ENCODE results near the gene LRP4. TPM values are rescaled to one million over a fixed set of nuclear protein-coding genes. Genes with fewer than 3 reads are reported as not detected.
"Not testable (repeated sequence)": the region's sequence is repeated elsewhere in the genome, so short reads cannot be mapped to it uniquely, and the experiment has no call there.

The LRP4 gene
- total RNA-seq, 1 experiment from 2014 or later = 7.2 TPM

DNA sequence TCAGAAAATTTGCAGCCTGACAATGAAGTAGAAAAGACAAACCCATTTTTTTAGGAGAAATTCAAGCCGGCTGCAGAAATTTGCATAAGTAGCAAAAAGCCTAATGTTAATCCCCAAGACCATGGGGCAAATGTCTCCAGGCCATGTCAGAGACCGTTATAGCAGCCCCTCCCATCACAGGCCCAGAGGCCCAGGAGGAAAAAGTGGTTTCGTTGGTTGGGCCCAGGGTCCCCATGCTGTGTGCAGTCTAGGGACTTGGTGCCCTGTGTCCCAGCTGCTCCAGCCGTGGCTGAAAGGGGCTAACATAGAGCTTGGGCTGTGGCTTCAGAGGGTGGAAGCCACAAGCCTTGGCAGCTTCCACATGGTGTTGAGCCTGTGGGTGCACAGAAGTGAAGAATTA is 9.6 kb upstream of the LRP4 start:
- DNase-seq (ENCODE audit: low spot score); in situ Hi-C loops (cut with HindIII; ENCODE audit: low sequenced_read_pairs): not testable (repeated sequence)

DNA sequence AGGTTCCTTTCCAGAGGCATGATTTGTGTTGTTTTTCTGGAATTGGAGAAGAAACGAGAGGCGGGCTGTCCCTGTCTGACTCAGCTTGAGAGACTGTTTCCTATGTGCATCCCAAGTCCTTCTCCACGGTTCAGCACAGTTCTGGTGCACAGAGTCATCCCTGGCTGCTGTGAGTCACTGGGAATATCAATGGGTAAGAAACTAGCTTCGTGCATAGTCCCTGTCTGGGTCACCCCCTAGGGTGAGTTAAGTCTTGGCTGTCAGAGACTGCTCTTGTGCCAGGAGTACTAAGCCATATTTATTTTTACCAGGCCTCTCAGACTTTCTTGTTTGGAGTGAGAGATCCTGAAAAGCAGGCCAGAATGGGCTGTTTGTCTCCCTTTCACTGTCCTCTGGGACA is 2.4 kb upstream of the LRP4 start:
- in situ Hi-C loops (cut with HindIII; ENCODE audit: low sequenced_read_pairs) = no loop called here
- no peak for DNase-seq (ENCODE audit: low spot score)

DNA sequence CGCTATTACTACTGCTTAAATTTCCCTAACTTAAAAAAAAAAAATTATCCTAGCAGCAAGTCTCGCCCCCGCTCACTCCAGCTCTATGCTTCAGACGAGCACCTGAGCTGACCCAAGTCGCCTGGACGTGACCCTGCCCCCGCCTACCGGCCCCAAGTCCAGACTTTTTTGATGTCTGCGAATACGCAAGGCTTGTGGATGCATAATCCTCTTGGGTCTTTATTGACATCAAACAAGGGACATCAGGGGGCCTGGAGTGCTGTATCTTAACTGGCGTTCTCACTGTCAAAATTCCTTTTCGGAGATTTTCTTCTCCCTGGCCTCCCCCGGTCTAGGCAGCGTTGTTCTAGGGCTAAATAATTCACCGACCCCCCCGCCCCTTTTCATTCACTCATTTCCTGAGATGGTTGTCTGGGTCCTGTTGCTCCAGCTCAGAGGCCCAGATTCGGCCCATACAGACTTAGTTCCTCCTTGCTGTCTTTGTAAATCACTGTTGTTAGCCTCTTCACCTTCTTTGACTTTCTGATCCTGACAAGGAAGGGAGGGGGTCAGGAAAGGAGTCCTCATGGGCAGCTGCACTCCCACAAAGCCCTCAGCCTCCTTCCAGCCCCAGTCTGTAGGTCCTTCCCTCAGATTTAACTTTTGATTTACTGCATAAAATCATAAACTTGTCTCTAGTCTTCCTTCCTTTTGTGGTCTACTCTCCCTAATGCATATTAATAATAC is 601 bp upstream of the LRP4 start:
- no peak for DNase-seq (ENCODE audit: low spot score)

DNA sequence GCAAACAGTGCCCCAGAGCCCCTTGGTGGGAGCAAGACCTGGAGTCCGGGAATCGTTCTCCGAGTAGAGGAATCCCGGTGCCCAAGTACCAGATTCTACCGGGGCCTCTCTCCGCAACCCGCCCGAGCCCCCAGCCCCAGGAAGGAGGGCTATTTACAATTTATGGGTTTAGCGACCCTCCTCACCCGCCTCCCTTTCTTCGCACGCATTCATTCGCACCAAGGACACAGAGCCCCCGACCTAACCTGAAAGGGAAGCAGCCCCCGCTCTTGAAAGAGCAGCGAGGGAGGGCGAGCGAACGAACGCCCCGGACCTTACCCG is 628 bp downstream of the LRP4 start:
- in situ Hi-C loops (cut with HindIII; ENCODE audit: low sequenced_read_pairs) = no loop called here
- no peak for DNase-seq (ENCODE audit: low spot score)

More for the DNA sequence above, 601 bp upstream of the LRP4 start:
- in situ Hi-C loops (cut with HindIII; ENCODE audit: low sequenced_read_pairs) = no loop called here

DNA sequence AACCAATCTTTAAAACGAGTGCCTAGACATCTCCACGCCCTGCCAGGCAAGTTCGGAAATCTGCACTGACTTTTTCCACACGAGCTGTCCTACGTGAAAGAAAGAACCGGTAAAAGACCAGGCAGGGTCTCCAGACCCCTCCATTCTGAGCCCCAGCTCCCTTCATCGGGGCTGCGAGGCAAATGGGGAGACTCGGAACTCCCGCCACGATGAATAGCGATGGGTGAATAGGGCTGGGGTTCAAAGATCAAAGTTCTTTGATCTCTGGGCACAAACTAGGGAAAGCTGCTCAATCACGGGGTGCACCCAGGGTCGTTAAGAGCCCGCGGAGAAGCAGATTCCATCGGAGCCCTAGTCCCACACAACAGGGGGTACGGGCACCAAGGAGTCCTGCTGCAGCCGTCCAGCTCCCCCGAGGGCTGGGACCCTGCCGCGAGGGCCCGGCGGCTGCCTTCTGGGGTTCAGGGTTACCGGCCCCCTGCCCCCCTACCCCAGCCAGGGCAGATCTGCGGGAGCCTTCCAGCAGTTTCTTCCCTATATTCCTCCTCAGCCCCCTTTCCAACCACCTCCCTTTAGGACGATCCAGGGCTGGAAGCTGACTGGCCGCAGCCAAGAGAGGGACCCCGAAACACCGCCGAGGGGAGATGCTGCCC is 1.1 kb downstream of the LRP4 start:
- in situ Hi-C loops (cut with HindIII; ENCODE audit: low sequenced_read_pairs) = no loop called here
- DNase-seq (ENCODE audit: low spot score) = no peak

DNA sequence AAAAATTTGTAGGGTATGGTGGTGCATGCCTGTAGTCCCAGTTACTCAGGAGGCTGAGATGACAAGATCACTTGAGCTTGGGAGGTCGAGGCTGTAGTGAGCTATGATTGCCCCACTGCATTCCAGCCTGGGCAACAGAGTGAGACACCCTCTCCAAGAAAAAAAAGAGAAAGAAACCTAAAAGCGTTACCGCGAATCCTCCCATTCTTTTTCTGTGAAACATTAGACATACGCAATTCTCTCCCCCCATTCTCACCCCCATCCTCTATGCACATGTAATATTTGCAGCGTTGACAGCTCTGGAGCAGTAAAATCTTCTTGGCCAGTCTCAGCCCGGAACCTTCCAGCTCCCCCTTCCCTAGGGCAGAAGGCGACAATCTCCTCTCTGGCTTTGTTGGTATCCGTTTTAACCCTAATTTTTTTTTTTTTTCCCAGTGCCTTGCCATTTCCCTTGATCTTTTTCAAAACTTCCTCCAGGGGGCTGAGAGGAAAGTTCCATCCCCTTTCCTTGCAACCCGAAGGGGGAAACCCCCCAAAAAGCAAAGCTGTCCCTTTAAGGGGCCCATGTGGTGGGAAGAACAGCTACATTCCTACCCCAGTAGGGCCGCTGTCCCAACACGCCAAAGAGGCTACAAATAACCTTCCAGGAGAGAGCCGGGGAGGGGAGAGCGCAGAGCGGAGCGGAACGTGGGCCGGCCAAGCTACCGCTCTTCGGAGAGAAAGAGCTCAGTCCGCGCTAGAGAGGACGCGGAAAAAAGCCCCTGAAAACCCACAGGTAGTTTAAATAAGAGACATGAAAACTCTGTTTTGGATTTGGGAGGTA is 1.9 kb downstream of the LRP4 start:
- peak; percentile 58 for DNase-seq (ENCODE audit: low spot score)
- in situ Hi-C loops (cut with HindIII; ENCODE audit: low sequenced_read_pairs) = no loop called here

DNA sequence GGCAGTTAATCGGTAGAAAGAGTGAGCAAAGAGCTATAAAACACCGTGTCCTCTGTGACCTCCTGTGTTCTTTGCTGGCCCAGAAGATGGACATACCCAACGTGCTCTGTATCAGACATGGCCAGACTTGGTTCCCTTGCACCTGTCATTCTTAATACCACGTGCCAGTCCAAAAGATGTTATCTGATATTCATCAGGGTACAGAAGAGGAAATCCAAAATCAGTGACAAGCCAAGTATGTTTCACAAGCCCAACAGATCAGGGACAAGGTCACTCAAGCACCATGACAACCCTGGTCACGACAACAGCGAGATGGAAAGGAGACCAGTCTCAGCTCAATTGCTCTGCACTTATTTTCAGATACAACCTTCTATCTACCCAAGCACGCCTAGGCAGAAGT is 3.4 kb downstream of the LRP4 start:
- no peak for DNase-seq (ENCODE audit: low spot score)
- in situ Hi-C loops (cut with HindIII; ENCODE audit: low sequenced_read_pairs) = no loop called here

DNA sequence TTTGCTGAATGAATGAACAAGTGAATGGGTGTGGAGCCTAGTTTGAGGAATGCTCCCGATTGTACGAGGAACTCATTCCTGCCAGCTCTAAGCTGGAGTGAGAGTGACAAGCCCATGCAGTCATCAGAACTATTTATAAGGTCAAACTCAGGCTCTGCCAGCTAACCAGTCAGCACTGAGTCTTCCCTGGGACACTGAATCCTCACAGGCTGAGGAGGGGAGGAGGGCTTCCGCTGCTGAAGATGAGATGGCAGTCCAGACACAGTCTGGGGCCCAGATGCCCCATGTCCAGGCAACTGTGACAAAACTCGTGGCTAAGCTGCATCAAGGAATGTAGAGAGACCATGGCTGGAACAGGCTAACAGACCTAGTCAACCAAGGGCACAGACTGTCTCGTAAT is 4.0 kb downstream of the LRP4 start:
- DNase-seq (ENCODE audit: low spot score) = no peak
- in situ Hi-C loops (cut with HindIII; ENCODE audit: low sequenced_read_pairs) = no loop called here

DNA sequence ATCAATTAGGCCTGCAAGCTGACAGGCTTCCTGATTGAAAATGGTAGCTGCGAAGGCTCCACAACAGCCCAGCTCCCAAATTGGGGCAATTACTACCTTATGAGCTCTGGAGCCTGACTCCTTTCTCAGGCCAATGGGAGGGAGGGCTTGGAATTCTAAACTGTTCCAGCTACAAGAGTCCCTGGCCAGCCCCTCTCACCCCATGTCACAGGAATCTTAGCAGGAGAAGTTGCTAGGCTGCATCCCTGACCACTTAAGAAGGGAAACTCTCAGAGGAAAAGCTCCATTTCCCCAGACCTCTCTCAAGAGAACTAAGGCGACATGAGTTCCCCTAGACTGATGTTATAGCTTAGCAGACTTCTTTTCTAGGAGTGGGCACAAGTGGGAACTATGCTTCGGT is 4.9 kb downstream of the LRP4 start:
- no peak for DNase-seq (ENCODE audit: low spot score)
- in situ Hi-C loops (cut with HindIII; ENCODE audit: low sequenced_read_pairs) = no loop called here

DNA sequence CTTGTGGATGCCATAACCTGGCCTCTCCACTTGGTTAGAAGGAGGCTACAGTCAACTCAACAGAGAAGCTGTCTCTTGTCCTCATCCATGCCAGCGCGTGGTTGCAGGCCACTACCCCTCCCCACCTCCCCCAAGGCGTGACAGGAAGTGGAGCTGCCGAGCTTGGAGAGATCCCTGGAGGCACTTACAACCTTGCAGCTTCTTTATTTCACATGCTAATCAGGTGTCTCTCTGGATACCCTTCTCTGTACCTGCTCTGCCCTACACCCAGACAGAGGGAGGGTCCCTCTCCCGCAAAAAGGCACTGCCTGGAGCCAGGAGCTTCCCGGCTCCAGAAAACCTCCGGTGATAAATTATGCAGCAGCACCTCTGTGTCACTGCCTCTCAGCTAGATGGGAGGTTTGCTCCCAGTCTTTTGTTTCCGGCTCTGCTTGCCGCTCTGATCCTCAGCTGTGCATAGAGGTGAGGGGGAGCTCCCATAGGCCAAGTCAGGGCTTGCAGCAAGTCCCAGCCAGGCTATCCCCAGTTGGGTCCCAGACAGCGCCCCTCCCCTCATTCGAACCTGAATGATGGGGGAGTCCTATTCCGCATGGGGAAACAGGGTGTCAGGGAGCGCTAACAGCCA is 5.7 kb downstream of the LRP4 start:
- no peak for DNase-seq (ENCODE audit: low spot score)
- in situ Hi-C loops (cut with HindIII; ENCODE audit: low sequenced_read_pairs) = no loop called here

DNA sequence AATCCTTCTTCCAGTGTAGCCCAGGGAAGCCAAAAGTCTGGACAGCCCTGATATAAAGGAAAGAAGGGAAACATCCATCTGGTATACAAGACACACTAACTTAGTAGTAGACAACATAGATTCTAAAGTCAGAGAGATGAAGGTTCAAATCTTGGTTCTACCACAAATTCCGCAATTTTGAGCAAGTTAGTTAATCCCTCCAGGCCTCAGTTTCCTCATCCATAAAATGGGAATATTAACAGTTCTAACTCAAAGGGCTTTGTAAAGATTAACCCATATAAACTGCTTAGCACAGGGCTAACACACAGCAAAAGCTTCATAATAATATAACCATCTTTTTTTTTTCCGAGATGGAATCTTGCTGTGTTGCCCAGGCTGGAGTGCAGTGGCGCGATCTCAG is 10.7 kb downstream of the LRP4 start:
- no peak for DNase-seq (ENCODE audit: low spot score)
- in situ Hi-C loops (cut with HindIII; ENCODE audit: low sequenced_read_pairs) = no loop called here

DNA sequence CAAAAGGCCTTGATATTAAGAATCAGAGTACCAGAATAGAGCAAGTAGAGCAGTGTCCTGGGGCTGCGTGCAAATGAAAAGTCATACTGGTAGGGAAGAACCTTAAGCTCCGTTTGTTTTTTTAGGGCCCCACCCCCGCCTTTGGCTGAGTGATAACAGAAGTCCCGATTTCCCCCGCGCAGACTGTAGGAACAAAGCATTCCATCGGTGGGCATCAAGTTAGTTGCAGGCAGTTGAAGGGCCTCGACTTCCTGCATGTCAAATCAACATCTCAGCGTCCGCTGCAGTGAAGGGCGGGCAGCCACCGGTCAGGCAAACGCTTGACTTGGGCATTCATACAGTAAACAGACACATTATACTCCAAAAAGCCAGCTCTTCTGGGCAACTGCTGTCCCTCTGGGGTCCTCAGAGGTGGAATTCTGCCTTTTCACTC is 11.7 kb downstream of the LRP4 start:
- DNase-seq (ENCODE audit: low spot score) = no peak
- in situ Hi-C loops (cut with HindIII; ENCODE audit: low sequenced_read_pairs) = no loop called here

DNA sequence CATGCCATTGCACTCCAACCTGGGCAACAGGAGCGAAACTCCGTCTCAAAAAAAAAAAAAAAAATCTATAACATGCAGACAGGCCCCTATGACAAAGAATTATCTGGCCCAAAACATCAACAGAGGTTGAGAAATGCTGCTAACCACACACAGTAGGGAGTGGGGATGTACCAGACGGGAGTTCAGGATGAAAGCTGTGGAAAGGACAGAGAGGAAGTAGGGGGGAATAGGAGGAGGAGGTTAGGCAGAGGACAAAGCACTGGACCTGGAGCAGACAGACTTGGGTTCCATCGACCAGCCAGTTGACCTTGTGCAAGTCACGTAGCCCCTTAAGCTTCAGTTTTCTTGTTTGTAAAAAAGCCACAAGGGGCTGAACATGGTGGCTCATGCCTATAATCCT is 12.5 kb downstream of the LRP4 start:
- in situ Hi-C loops (cut with HindIII; ENCODE audit: low sequenced_read_pairs) = no loop called here
- DNase-seq (ENCODE audit: low spot score) = no peak

DNA sequence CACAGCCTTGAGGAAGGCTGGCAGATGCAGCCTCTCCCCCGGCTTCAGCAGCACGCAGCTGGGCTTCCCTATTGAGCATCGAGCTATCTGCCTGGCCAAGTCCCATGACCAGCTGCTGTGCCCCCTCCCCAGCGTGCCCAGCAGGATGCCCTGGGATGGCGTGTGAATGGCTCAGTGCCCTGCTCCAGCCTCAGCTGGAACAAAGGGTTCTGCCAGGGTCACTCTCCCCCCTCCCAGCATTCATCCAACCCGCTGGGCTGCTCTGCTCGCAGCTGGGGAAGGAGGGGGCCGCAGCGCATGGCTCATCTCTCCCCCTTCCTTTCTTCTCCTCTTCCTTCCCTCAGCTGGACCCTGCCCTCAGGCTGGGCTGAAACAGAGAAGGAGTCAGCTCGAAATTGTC is 14.5 kb downstream of the LRP4 start:
- no peak for DNase-seq (ENCODE audit: low spot score)
- in situ Hi-C loops (cut with HindIII; ENCODE audit: low sequenced_read_pairs) = no loop called here

DNA sequence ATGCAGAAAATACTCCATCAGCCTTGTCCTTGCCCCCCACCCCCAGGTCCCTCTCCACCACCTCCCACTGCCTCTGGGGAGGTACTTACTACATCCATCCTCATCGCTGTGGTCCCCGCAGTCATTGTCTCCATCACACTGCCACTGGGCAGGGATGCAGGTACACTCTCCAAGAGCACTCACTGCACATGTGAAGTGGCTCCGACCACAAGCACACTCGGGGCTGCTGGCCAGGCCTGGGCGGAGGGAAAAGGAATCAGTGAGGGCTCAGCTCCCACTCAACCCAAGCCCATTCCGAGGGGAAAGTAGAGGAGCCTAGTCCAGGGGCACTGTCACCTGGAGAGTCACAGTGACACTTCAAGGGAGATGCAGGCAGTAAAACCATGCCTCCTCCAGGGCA is 15.7 kb downstream of the LRP4 start:
- in situ Hi-C loops (cut with HindIII; ENCODE audit: low sequenced_read_pairs) = no loop called here
- DNase-seq (ENCODE audit: low spot score) = no peak

DNA sequence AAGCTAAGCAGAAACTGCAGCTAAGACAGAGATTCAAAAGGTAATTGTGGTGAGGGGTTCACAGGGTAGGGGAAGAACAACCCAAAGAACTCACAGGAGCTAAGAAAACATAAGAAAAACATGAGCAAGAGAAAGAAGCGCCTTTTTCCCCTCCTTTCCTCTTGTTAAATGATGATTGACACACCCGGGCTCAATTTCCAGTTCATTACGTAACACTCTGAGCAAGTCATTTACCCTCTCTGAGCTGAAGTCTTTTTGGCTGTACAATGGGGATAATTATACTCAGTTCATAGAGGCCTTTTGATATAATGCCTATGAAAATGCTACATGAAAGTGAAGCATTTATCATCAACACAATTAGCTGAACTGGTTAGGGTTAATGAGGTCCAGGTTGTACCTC is 17.2 kb downstream of the LRP4 start:
- no peak for DNase-seq (ENCODE audit: low spot score)
- in situ Hi-C loops (cut with HindIII; ENCODE audit: low sequenced_read_pairs) = no loop called here

DNA sequence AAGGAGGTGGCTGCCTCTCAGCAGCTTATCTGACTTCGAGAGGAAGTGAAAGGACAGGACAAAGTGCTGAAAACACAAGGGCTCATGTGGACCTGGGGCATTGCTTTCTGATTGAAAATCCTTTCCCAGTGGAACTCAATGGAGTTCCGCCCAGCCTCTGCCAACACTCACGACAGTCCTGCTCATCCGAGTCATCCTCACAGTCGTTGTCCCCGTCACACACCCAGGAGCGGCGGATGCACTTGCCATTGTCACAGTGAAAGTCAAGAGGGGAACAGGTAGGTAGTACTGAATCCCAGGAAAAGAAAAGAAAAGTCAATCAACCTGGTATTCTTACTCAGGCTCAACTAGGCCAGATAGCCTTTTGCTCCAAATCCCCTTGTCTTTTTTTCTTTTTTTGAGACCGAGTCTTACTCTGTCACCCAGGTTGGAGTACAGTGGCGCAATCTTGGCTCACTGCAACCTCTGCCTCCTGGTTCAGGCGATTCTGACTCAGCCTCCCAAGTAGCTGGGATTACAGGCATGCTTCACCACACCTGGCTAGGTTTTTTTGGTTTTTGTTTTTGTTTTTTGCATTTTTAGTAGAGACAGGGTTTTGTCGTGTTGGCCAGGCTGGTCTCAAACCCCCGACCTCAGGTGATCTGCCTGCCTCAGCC is 18.1 kb downstream of the LRP4 start:
- no peak for DNase-seq (ENCODE audit: low spot score)
- in situ Hi-C loops (cut with HindIII; ENCODE audit: low sequenced_read_pairs) = no loop called here

DNA sequence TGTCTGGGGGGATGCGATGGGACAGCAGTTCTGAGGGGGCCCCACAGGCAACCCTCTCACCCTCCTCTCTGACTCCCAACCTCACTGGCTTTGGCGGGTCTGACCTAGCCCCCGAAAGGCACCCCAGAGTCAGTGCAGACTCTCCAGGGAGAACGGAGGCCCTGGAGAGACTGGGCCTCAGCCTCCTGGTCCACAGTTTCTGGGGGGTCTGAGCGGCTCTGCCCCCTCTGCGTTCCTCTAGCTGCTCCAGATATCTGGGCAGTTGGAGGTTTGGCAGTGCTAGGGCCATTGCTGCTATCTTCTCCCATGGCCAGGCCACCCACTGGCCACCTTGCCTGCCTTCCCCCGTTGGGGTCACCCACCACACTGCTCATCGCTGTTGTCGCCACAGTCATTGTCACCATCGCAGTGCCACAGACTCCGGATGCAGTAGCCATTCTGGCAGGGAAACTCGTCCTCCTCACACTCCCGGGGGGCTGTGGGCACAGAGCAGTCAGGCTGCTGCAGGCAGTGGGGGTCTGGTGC is 18.8 kb downstream of the LRP4 start:
- no peak for DNase-seq (ENCODE audit: low spot score)
- in situ Hi-C loops (cut with HindIII; ENCODE audit: low sequenced_read_pairs) = no loop called here

DNA sequence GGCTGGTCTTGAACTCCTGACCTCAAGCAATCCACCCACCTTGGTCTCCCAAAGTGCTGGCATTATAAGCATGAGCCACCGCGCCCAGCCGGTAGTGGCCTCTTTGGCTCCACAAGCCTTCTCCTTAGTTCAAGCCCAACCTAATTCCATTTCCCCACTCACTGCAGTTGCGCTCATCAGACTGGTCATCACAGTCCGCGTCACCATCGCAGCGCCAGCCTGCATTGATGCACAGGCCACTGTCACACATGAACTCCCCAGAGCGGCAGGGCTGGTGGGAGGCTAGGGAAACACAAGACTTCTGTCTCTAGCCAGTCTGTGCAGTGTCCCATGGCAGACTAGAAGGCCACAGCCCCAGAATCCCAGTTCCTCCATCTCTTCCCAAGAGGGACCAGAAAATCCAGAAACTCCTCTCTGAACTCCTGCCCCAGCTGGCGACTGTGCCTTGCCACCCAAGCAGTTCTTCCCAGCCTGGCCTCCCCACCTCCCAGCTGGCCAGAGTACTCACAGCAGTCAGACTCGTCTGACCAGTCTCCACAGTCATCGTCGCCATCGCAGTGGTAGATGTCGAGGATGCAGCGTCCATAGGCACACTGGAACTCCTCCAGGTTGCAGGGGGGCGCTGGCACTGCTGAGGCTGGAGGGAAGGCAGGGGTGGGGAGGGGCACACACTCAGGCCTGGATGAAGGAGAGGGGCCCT is 19.8 kb downstream of the LRP4 start:
- in situ Hi-C loops (cut with HindIII; ENCODE audit: low sequenced_read_pairs) = no loop called here
- DNase-seq (ENCODE audit: low spot score) = no peak

All from G401 (cell line).